Nephron (organoid): ENCODE data around the gene TIMM22.

Source experiments
- H3K27ac Mint-ChIP-seq, 3 experiments: 2 replicates each; pipeline ENCODE4 v1.8.0; 2020; ENCODE audit warnings: mixed read lengths in 3 of 3, mild to moderate bottlenecking in 2 of 3, moderate library complexity in 1 of 3
- H3K27me3 Mint-ChIP-seq: 2 replicates; pipeline ENCODE4 v1.8.0; 2021; ENCODE audit warnings: low read depth, mild to moderate bottlenecking, moderate library complexity, mixed read lengths
- H3K36me3 Mint-ChIP-seq: 2 replicates; pipeline ENCODE4 v1.8.0; 2020; ENCODE audit warnings: low read depth, mixed read lengths
- H3K4me1 Mint-ChIP-seq: 2 replicates; pipeline ENCODE4 v1.8.0; 2020; ENCODE audit warnings: mixed read lengths
- H3K4me3 Mint-ChIP-seq, 3 experiments: 2 replicates each; pipeline ENCODE4 v1.8.0; 2020; ENCODE audit warnings: mild to moderate bottlenecking in 3 of 3, mixed read lengths in 3 of 3, moderate library complexity in 2 of 3
- H3K9me3 Mint-ChIP-seq: 2 replicates; pipeline ENCODE4 v1.8.0; 2020; ENCODE audit warnings: mixed read lengths
- TF ChIP-seq, protein P1 (sequence below), 3 experiments: fragments of 200-600 bp; sonication (generic); IDR thresholded peaks; one replicate each; pipeline ENCODE4 v1.5.0; 2021; ENCODE audit warnings: antibody characterized with exemption in 3 of 3; ENCODE audit not compliant: unreplicated experiment in 3 of 3

TIMM22 gene

DNA sequence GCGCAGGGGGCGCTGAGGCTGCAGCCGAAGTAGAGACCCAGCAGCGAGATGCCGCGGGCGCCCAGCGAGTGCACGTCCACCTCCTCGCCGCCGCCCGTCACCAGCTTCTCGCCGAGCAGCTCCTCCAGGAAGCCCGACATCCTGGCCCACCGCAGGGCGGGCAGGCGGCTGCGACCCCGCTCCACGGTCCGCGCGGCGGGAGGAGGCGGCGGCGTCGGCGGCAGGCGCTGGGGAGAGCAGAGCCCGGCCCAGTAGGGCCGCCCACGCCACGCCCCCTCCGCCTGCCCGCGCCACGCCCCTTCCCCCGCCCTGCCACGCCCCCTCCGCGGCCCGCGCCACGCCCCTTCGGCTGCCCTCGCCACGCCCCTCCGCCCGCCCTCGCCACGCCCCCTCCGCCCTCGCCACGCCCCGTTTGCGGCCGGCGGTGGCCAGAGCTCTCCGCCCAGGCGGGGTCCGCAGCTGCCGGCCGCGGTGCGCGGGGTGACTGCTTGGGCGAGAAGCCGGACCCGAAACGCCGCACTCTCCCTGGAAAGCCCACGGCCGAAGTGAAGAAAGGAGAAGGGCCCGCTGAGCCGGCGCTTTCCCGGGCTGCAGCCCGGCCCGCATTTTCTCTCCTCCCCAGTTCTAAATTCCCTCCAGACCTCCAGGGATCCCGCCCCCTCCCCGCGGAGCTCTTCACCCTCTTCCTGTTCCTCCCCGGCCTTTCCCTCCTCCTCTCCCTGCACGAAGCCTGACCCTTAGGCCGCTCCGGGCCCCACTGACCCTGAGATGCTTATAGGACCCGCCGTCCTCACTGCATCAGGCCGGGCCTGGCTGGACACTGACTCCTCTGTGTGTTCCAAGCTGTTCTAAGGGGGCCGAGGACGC lies 17.2 kb upstream of the TIMM22 start, which contains the start of gene NXN:
NXN (minus strand) TSS at position 238 of the 867 bp plus-strand sequence.
- Mint-ChIP-seq H3K36me3 (no peaks in the 10 kb centered on the region), H3K27ac (peak within 1 kb of the TSS; percentile 63 to 80 (median 75)), H3K4me3 (peak within 1 kb of the TSS; percentile 89 to 96 (median 94)), H3K27me3 (no peaks in the 10 kb centered on the region), H3K4me1 (peaks cover 39% of the 10 kb centered on the region), H3K9me3 (no peaks in the 10 kb centered on the region)
- TF ChIP-seq, protein P1, sequence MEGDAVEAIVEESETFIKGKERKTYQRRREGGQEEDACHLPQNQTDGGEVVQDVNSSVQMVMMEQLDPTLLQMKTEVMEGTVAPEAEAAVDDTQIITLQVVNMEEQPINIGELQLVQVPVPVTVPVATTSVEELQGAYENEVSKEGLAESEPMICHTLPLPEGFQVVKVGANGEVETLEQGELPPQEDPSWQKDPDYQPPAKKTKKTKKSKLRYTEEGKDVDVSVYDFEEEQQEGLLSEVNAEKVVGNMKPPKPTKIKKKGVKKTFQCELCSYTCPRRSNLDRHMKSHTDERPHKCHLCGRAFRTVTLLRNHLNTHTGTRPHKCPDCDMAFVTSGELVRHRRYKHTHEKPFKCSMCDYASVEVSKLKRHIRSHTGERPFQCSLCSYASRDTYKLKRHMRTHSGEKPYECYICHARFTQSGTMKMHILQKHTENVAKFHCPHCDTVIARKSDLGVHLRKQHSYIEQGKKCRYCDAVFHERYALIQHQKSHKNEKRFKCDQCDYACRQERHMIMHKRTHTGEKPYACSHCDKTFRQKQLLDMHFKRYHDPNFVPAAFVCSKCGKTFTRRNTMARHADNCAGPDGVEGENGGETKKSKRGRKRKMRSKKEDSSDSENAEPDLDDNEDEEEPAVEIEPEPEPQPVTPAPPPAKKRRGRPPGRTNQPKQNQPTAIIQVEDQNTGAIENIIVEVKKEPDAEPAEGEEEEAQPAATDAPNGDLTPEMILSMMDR (IDR thresholded peaks at IDR 0.05; ENCODE audit: unreplicated experiment in 3 of 3): peak in 1 of 3 experiments; percentile 20

GRCh38 chr17:980406-981291 lies 16.3 kb upstream of the TIMM22 start:
- H3K27ac Mint-ChIP-seq: peak overlapping the region; percentile 63 to 80 (median 75)
- H3K36me3 Mint-ChIP-seq: no peaks in the 10 kb centered on the region
- peaks cover 32% of the 10 kb centered on the region for H3K4me1 Mint-ChIP-seq
- H3K9me3 Mint-ChIP-seq: no peaks in the 10 kb centered on the region
- H3K4me3 Mint-ChIP-seq: peak overlapping the region; percentile 89 to 96 (median 94)
- TF ChIP-seq, protein P1 (IDR thresholded peaks at IDR 0.05; ENCODE audit: unreplicated experiment in 3 of 3): peak; percentile 70 to 73 (median 71)
- peaks cover 3% of the 10 kb centered on the region for H3K27me3 Mint-ChIP-seq

GRCh38 chr17:981292-981658 lies 15.7 kb upstream of the TIMM22 start:
- TF ChIP-seq, protein P1 (IDR thresholded peaks at IDR 0.05; ENCODE audit: unreplicated experiment in 3 of 3): no peak
- Mint-ChIP-seq H3K27me3 (peaks cover 3% of the 10 kb centered on the region), H3K4me3 (peak overlapping the region; percentile 73 to 82 (median 81)), H3K36me3 (no peaks in the 10 kb centered on the region), H3K27ac (peak overlapping the region; percentile 10 to 63 (median 29)), H3K9me3 (no peaks in the 10 kb centered on the region), H3K4me1 (peaks cover 26% of the 10 kb centered on the region)

- H3K27me3 Mint-ChIP-seq: peaks cover 3% of the 10 kb centered on the region
- TF ChIP-seq, protein P1 (IDR thresholded peaks at IDR 0.05; ENCODE audit: unreplicated experiment in 3 of 3): no peak
- no peak overlapping the region for H3K27ac Mint-ChIP-seq
- H3K4me1 Mint-ChIP-seq: peaks cover 7% of the 10 kb centered on the region
- no peak overlapping the region for H3K4me3 Mint-ChIP-seq
- no peaks in the 10 kb centered on the region for H3K36me3 Mint-ChIP-seq
- no peaks in the 10 kb centered on the region for H3K9me3 Mint-ChIP-seq
Observed at GRCh38 chr17:983921-984320, 13.0 kb upstream of the TIMM22 start.

DNA sequence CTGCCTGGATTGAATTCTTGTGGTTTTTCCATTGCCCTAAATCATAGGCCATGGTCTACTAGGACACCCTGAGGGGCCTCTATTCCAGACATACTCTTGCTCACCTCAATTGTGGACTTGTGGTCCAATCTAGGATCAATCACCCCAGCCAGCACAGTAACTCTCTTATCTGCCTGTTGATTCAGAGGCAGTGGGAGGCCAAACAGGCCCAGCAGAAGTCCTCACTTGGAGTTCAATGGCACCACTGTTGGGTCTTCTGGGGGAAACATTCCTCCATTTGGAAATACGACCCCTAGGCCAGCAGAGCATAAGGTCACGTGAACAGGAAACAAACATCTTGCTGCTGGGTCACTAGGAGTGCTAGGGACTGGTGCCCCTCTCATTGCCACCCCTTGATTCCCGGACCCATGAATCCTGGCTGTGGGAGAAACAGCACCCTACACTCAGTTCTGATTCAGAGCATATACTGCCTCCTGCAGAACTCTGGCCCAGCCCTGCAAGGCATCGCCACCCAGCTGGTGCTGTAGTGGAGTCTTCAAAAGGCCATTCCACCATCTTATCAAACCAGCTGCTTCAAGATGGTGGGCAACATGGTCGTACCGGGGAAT lies 10.5 kb upstream of the TIMM22 start:
- H3K4me1 Mint-ChIP-seq: no peaks in the 10 kb centered on the region
- H3K27ac Mint-ChIP-seq: no peak overlapping the region
- TF ChIP-seq, protein P1 (IDR thresholded peaks at IDR 0.05; ENCODE audit: unreplicated experiment in 3 of 3): no peak

More for the DNA sequence above, 10.5 kb upstream of the TIMM22 start:
- Mint-ChIP-seq H3K9me3 (no peaks in the 10 kb centered on the region), H3K36me3 (no peaks in the 10 kb centered on the region), H3K4me3 (no peak overlapping the region), H3K27me3 (peaks cover 4% of the 10 kb centered on the region)
